Endometrium (tissue), 2 donors: ENCODE results near the gene FARP1.
"Not testable (repeated sequence)": the region's sequence is repeated elsewhere in the genome, so short reads cannot be mapped to it uniquely, and the experiment has no call there.

Source experiments
- FAIRE-seq: peaks from 2 replicates; lab custom pipeline; 2012; peaks lifted over from hg19 to GRCh38; lab: Jason Lieb, UNC
- donor health status: control.
- donor health status: control.

FARP1 gene

DNA sequence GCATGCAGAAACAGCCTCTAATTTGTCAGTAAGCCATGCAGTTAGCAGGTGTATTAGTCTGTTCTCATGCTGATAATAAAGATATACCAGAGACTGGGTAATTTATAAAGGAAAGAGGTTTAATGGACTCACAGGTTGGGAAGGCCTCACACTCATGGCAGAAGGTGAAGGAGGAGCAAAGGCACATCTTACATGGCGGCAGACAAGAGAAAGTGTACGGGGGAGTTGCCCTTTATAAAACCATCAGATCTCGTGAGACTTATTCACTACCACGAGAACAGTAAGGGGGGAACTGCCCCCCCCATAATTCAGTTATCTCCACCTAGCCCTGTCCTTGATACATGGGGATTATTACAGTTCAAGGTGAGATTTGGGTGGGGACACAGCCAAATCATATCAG is 87.9 kb downstream of the FARP1 start:
- FAIRE-seq, result not testable (repeated sequence)

DNA sequence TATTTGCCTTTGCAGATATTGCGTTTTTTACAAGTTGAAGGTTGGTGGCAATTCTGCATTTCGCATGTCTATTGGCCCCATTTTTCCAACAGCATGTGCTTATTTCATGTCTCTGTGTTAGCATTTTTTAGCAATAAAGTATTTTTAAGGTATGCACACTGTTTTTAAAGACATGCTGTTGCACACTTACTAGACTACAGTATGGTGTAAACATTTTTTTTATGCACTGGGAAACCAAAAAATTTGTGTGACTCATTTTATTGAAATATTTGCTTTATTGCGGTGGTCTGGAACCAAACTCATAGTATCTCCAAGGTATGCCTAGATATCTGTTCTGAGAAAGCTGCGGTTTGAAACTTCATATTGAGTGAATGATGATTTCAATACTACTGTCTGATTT is 89.6 kb downstream of the FARP1 start:
- no peak for FAIRE-seq

DNA sequence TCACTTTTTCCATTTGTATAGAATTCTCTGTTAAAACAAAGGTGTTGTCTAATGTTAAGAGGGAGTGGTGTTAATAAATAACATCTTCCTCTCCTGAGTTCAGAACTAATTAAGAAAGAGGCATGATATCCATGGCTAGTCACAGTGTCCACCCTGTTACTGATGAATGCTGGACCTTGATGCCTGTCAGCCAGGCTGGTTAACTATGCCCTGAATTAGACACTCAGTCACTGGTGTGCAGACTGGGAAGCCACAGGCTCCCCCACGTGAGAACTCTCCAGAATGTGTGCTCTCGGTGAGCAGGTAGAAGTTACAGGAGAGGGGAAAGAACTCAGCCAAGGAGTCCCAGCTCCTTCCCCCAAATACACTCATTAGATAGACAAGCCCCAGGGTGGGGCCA is 90.2 kb downstream of the FARP1 start:
- no peak for FAIRE-seq

DNA sequence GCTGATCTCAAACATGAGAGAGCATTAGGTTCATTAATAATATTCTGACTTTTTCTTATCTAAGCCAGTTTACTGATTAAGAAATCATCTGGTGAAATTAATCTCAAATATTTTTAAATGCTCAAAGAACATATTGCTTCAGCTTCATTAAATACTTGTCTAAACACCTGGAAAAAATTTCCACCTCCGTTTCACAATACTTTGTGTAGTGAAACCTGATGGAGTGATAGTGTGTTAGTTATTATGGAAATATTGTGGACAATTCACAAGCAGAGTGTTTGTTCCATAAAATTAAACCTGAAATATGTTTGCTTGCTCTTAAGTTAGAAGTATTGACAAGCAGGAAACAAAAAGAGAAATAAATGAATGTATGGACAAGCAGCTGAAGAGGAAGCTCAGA is 91.5 kb downstream of the FARP1 start:
- no peak for FAIRE-seq

DNA sequence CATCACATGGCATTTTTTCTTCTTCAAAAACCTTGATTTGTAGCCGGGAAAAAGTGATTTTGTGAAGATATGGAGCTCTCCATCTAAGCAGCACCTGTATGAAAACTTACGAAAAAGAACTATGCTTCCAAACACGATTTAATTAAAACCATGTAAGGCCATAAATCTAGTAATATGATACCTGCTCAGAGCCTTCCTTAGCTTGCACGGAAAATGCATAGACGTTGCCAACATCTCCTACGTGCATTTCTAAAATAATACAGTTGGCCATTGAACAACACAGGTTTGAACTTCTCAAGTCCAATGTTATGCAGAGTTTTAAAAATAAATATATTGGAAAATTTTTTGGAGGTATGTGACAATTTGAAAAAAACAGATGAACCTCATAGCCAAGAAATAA is 93.3 kb downstream of the FARP1 start:
- peak; percentile 4 for FAIRE-seq

DNA sequence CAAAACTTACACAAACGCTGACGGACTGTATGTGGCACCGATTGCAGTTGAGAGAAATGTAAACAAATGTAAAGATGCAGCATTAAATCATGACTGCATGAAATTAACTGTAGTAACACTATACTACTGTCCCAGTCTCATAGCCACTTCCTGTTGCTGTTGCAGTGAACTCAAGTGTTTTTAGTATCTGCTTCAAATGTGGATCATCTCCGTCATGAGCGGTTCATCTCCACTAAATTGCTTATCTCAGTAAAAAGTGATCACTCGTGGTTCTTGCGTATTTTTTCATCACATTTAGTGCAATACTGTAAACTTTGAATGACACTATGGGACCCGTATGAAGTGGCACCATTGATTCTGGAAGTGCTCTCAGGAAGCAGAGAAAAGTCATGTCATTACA is 94.4 kb downstream of the FARP1 start:
- no peak for FAIRE-seq

DNA sequence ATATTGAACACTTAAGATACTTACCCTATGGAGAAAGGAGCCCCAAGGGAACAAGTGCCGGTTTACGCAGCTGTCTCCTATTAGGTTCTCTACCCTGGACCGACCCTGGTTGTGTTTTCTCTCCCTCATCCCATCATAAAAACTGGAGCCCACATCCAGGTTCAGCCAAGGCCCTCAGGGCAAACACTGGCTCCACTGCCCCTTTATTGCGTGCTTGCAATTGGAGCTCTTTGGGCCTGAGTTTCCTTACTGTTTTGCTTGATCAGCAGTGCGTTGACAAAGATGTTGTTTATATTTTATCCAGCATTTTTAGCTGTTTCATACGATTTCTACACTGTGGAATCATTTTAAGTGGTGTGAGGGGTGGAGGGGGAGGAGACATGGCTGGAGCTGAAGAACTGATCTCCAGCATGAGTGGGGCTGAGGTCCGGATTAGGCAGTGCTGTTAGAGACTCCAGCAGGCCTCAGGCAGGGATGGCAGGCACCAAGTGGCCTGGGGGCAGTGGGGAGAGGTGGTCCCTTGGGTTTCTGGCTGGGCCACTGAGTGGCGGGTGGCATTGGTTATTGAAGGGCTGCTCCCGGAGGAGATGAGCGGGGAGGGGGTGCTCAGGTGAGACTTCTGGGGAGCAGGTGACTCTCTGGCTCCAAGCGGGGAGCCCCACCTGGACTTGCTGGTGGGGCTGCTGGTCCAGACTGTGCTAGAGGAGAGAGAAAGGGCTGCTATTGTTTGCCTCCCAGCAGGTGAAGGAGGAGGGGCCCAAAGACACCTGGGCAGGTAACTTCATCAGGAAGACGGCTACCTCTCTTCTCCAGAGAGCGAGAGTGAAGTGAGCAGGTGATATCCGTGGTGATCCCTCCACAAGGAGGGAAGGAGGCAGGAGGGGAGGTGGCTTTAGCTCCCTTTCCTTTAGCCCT is 96.5 kb downstream of the FARP1 start:
- FAIRE-seq, result no peak

DNA sequence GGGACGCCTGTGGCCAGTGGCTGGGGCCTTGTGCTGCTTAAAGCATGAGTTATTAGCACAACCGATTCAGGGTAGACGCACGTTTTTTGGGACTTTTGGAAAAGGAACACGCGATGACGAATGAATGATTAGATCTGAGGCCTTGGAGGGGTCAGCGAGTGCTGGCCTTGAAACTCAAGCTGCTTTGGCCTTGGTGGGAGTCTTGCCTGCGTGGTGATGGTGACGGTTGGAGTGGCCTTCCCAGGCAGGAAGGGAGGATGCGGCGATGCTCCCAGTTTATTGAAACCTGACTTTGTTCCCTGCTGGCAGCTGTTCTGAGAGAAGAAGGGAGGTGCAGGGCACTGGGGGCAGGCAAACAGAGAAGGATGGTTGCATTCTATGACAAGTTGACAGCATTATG is 97.2 kb downstream of the FARP1 start:
- no peak for FAIRE-seq

DNA sequence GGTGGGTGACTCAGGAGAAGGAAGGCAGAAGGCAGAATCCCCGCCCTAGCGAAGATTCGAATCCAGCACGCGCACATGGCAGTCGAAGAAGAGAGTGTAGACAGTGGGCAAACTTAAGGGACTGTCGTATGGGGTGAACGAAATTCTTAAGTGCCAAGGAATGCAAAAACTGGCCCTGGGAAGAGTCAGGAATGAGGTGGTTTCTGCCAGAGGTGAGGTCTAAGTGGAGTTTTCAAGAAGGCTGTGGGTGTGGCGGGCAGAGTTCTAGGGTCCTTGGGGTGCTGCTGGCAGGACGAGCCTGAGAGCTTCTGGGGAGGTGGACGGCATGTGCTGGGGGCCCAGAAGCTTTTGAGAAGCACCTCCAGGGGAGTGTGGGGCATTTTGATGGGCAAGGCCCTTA is 98.1 kb downstream of the FARP1 start:
- FAIRE-seq, result no peak

DNA sequence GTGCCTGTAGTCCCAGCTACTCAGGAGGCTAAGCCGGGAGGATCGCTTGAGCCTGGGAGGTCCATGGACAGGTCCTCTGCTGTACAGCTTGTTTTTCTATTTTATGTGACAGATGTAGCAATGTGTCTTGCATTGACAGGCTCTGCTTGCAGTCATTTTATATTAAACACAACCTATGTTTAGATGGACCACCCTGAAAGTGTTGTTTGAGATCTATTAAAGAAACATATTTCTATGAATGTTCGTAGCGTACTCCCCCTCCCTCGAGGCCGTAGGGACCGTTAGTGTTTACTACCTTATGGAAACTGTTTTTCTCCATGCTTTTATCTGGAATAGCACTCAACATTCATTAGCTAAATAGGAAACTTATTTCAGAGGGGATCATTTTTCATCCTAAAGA is 99.1 kb downstream of the FARP1 start:
- FAIRE-seq, result peak; percentile 73

DNA sequence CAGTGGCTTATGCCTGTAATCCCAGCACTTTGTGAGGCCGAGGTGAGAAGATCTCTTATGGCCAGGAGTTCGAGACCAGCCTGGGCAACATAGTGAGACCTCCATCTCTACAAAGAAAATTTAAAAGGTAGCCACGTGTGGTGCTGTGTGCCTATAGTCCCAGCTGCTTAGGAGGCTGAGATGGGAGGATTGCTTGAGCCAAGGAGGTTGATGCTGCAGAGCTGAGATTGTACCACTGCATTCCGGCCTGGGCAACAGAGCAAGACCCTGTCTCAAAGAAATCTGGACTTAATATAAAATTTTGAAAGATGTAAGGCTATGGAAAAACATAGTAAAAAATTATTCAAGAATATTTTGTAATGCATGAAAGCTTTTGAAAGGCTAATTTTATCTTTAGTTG is 99.5 kb downstream of the FARP1 start:
- FAIRE-seq, result no peak

DNA sequence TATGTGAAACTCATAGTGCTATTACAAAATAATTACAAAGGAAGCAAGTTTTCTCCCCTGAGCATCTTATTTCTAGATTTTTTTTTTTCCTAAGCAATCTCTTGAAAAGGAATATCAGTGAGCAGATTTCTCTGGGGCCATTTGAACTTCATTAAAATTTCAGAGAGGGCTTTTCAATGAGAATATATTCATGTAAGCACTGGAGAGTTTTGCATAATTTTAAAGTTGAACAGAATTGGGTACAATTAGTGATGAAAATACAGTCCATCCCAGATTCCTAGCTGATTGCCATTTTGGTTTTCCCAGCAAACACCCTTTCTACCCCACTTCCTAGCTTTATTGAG is 101.0 kb downstream of the FARP1 start:
- no peak for FAIRE-seq

DNA sequence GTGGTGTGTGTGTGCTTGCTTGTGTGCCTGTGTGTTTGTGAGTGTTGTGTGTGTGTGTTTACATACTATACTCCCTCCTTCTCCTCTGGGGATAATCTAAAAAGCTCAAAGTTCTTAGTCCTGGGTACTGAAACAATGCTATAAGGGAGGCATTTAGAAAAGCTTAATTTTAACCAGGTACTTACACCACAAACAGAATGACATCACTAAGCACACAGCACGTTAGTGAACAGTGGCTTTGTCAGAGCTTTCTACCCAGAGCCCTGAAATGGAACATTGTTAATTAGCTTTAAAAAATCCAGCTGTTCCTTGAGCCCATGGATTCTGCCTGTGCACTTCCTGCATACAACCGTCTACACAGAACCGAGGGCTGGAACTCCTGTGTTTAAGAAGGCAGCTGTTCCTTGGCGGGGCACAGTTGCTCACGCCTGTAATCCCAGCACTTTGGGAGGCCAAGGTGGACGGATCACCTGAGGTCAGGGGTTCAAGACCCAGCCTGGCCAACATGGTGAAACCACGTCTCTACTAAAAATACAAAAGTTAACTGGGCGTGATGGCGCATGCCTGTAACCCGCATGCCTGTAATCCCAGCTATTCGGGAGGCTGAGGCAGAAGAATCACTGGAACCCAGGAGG is 103.8 kb downstream of the FARP1 start:
- FAIRE-seq, result no peak

DNA sequence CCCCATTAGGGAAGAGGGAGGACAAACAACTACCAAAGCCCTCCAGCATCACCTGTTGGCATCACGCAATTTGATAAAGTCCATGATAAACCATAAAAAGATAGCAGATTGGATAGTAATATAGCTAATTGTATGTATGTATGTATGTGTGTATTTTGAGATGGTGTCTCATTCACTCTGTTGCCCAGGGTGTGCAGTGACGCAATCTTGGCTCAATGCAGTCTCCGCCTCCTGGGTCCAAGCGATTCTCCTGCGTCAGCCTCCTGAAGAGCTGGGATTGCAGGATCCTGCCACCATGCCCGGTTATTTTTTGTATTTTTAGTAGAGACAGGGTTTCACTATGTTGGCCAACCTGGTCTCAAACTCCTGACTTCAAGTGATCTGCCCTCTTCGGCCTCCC is 108.8 kb downstream of the FARP1 start:
- FAIRE-seq, result no peak

DNA sequence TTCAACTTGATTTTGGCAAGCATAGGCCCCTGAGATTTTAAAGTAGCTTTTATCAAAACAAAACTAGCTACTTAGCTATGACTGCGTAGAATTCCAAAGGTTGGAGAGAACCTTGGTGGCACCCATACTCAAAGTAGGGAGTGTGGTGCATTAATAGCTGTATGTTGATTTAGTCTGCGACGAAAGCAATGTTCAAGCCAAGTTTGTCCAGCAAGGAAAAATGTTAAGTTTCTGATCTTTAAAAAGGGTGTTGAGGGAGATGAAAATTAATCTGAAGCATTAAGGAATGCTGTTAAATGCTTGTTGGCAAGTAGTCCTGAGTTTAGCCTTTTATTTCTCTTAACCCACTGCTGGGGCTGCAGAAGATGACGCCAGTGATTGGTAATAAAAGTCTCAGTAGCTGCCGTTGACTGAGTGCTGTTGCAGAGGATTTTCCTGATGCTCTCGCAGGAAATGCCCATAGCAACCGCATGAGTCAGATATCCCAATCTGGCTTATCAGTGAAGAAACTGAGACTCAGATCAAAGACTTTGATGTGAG is 110.1 kb downstream of the FARP1 start:
- FAIRE-seq, result peak; percentile 85

DNA sequence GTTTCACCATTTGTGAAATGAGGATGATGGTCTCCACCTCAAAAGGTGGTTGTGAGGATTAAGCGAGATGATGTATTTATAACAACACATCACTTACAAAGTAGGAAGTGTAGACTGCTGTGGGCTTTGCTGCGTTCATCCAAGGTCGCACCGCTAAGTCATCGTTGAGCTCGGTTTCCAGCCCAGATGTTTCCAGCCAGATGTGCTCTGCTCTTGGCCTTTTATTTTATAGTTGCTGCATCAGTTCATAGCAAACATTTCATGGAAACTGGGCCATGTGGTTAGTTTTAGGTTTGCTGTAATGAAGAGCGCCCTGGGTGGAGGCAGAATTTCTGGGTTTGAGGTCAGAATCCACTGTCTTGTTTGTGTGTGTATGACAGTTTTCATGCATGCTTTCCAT is 110.6 kb downstream of the FARP1 start:
- FAIRE-seq, result peak; percentile 90

DNA sequence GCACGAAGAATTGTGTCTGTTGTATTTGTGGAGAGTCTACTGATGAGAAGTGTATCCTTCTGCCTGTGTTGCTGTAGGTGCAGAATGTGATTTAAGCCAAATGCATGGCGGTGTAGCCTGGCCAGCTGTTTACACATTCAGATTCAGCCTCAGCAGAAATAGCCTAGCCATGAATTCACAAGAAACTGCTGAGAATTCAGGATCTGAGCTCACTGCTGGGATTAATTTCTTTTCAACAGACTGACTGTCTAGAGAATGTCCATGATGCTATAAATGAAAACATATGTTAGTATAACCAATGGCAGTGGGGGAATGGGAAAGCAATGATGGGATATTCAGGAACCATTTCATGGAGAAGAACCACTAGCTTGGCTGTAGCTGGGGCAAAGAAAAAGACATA is 111.6 kb downstream of the FARP1 start:
- peak; percentile 33 for FAIRE-seq

DNA sequence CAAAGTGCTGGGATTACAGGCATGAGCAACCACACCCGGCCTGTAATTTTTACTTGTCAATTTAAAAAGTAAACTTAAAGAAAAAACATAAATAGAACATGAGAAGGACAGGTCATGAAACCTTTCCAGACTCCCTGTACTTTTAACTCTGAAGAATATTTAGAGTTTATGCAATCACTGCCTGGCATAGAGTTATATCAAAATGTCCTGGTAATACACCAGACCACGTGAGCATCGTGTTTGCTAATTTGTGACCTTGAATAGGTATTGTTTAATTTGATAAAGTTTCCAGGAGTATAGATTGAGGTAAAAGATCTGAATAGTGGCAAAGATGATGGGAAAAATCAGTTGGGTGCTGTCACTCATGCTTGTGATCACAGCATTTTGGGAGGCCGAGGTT is 115.3 kb downstream of the FARP1 start:
- FAIRE-seq, result no peak

DNA sequence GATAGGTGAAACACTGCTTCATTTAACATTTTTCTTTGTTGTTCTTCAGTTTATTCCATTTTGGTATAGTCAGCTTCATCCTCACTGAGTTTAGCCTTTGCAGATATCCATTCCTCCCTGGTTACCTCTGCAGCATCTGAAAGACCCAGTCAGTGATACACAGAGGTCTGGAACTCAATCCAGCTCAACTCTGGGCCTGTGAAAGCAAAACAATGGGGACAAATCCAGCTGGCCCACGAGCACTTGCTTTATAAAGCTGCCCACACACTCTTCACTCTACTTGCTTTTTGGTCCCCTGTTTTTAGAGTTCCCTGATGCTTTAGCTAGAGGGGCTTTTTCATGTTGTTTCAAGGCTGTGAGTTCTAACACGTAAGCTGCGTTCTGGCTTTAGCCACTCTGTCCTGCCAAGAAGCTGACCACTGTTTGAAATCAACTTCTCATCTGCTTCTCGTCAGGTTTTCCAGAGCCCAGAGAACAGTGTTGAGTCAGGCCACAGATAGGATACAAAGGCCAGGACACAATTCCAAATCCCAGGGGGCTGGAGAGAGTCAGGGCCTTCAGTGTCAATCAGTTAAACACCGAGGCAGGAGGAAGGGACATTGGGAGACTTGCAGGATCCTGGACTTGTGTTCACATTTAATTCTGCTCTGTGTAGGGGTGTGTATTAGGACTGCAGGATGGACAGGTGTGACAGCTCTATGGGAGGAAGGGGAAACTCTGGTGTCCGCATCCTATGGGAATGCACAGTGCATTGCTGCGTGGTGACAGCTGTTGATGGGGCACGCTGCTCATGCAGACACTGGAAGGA is 117.7 kb downstream of the FARP1 start:
- FAIRE-seq, result no peak

DNA sequence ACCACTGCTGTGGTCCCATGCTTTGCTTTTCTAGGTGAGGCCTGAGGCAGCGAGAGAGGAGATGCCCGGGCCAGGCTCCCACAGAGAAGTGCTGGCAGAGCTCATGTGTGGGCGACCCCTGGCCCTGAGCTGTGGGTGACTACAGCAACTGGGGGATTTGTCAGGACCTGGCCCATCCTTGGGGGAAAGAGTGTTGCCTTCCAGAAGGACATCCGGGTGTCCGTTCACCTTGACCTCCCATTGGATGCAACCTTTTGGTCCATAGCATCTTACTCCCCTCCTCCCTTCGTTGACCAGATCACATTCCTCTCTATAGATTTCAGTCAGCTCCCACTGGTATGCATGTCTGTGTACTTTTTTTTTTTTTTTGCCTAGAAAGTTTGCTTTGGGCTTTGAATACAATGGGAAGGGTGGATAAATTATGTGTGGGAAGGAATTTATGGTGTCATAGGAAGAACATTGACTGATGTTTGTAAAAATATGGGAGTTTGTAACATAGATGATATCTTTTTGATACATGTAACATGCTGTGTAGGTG is 118.3 kb downstream of the FARP1 start:
- no peak for FAIRE-seq

DNA sequence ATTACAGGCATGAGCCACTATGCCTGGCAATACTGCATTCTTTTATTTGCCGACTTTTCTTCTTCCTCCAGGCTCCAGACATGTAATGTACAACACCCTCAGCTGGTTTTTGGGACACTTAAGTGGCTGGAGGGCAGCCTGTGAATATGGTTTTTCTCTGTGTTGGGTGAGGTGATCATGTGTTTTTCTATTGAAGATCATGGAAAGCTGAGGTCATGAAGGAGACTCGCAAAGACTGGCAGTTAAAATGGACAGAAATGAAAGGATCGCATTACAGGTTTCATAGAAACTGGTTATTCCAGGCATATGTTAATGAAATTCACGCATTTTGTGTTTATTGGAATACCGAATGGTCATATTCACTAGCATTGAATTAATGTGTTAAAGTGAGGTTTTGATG is 119.4 kb downstream of the FARP1 start:
- no peak for FAIRE-seq

DNA sequence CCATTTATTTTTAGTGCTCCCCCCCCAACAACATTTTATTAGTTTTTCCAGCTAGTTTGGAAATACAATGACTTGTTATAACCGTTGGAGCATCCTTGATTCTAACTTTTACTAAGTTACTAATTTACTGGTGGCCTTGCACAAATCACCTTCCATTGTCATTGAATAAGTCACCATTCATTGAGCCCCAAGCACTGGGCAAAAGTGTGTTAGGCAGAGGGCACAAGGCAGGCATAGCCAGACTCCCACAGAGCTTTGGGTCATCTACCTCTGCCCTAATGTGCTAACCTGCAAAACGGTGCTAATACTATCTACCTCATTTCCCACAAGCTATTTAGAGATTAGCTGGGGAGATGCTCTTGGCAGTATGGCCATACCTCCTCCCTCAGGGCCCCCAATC is 120.9 kb downstream of the FARP1 start:
- no peak for FAIRE-seq

DNA sequence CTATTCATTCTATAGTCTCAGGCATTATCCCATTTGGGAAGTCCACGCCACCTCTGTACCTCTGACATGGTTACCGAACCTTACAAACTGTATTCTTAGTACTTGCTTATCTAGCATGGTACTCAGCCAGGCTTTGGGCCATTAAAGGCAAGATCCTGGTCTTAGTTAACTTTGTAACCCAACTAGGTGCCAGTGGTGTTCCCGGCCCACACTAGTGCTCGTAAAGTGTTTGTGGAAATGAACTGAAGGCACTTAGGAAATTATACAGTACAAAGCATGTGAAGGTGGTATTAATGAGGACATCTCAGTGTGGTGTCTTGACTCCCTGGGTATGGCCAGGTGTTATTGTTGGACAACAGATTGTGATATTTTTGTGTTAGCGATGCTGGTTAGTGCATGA is 122.0 kb downstream of the FARP1 start:
- no peak for FAIRE-seq
